ENCODE measurements around the gene DNASE2B.
A peak's percentile ranks its signal among the peaks of the same experiment; 100 is the strongest.

DNASE2B gene

GRCh38 chr1:84427250-84428188 is 29.2 kb downstream of the DNASE2B start:
- no peak overlapping the region for H3K4me3 ChIP-seq (ENCODE audit: low read depth, low read length)
- TF ChIP-seq CTCF (IDR thresholded peaks at IDR 0.05; ENCODE audit: borderline replicate concordance, insufficient read depth, low read depth, low read length), result no peak

- TF ChIP-seq CTCF (IDR thresholded peaks at IDR 0.05; ENCODE audit: borderline replicate concordance, insufficient read depth, low read depth, low read length), result no peak
- no peak overlapping the region for H3K4me3 ChIP-seq (ENCODE audit: low read depth, low read length)
Measured at GRCh38 chr1:84428235-84428634, 30.0 kb downstream of the DNASE2B start.

- no peak for TF ChIP-seq CTCF (IDR thresholded peaks at IDR 0.05; ENCODE audit: borderline replicate concordance, insufficient read depth, low read depth, low read length)
- no peak overlapping the region for H3K4me3 ChIP-seq (ENCODE audit: low read depth, low read length)
Measured at GRCh38 chr1:84429231-84429630, 30.9 kb downstream of the DNASE2B start.

GRCh38 chr1:84430546-84430945 is 32.3 kb downstream of the DNASE2B start:
- TF ChIP-seq CTCF (IDR thresholded peaks at IDR 0.05; ENCODE audit: borderline replicate concordance, insufficient read depth, low read depth, low read length), result no peak
- H3K4me3 ChIP-seq (ENCODE audit: low read depth, low read length), result no peak overlapping the region

- peak; percentile 50; the same call in 1 of the 2 replicates for TF ChIP-seq CTCF (IDR thresholded peaks at IDR 0.05; ENCODE audit: borderline replicate concordance, insufficient read depth, low read depth, low read length)
- no peak overlapping the region for H3K4me3 ChIP-seq (ENCODE audit: low read depth, low read length)
Measured at GRCh38 chr1:84433258-84434080, 35.2 kb downstream of the DNASE2B start.

- H3K4me3 ChIP-seq (ENCODE audit: low read depth, low read length), result no peak overlapping the region
- no peak for TF ChIP-seq CTCF (IDR thresholded peaks at IDR 0.05; ENCODE audit: borderline replicate concordance, insufficient read depth, low read depth, low read length)
Measured at GRCh38 chr1:84434081-84434769, 35.9 kb downstream of the DNASE2B start.

Data from GM12875 (cell line).